Psoas muscle (tissue), 8 donors: Measurements from ENCODE around the gene MAST4. TPM values are rescaled to one million over a fixed set of nuclear protein-coding genes. Genes with fewer than 3 reads are reported as not detected.

ENCODE experiments used
- ATAC-seq, 4 donors: fragments of 200-7000 bp; cut with Tn5 transposase; one replicate each; pipeline ENCODE4 v1.9.1; 2020; ENCODE audit warnings: moderate library complexity in 3 of 4, mild to moderate bottlenecking in 2 of 4
- DNase-seq, 2 donors: peaks; one replicate each; pipeline ENCODE4 v3.0.0-alpha.2; 2020
- H3K27ac ChIP-seq: fragments of 200-600 bp; one replicate; pipeline ENCODE4 v1.8.0; 2022
- H3K27me3 ChIP-seq, 3 donors: fragments of 200-600 bp in 1 of 3; one replicate each; pipeline versions ENCODE4 v1.6.1 to v1.8.0; 2013 to 2022; ENCODE audit warnings: low read length in 2 of 3, mild to moderate bottlenecking in 2 of 3, moderate library complexity in 1 of 3; ENCODE audit not compliant: insufficient read depth in 3 of 3
- H3K36me3 ChIP-seq, 2 donors: fragments of 200-600 bp in 1 of 2; one replicate each; pipeline versions ENCODE4 v1.6.1 to v1.8.0; 2013 to 2022; ENCODE audit warnings: low read depth in 1 of 2, mild to moderate bottlenecking in 1 of 2, moderate library complexity in 1 of 2; ENCODE audit not compliant: insufficient read depth in 1 of 2
- H3K4me1 ChIP-seq: fragments of 200-600 bp; one replicate; pipeline ENCODE4 v1.8.0; 2022
- H3K4me3 ChIP-seq: fragments of 200-600 bp; one replicate; pipeline ENCODE4 v1.8.0; 2022; ENCODE audit warnings: mild to moderate bottlenecking
- H3K9me3 ChIP-seq: fragments of 200-600 bp; one replicate; pipeline ENCODE4 v1.8.0; 2022
- CTCF ChIP-seq: fragments of 200-600 bp; IDR thresholded peaks from one replicate; pipeline ENCODE4 v1.8.0; 2022; ENCODE audit warnings: antibody characterized with exemption
- WGBS, 3 donors: extraction: QIAGEN DNeasy Blood & Tissue Kit; methylation state at CpG; one replicate each; pipeline versions ENCODE4 v1.1.6 to v1.1.7; 2013; 5-methylcytosine and 5-hydroxymethylcytosine counted together
- intact Hi-C, 2 donors: fragments of 100-400 bp; cut with DNase I; formaldehyde crosslinking; loops; one replicate each; pipeline versions ENCODE4 v1.11.0 to v1.14.2; 2022
- polyA plus RNA-seq, 3 donors: library from polyadenylated mRNA; stranded (reverse); fragments of 200-250 nt; gene quantifications; one replicate each; pipeline ENCODE4 v1.2.3, GENCODE V29; 2013
- total RNA-seq, 4 donors: library from RNA; stranded (reverse); fragmentation: NEBNext Ultra II Directional in 2 of 4; extraction: Animal tissue kit (Norgen Biotek cat#: 25700) in 2 of 4; gene quantifications; one replicate each; pipeline versions ENCODE4 v1.2.1 to v1.2.4, GENCODE V29; 2021 to 2023
- donor health status: healthy with polysubstance abuse.
- donor health status: DM: no; HTN: no; CAD: no; lungs with moderate emphysema.
- donor health status: Bipolar disorder and iron deficiency.
- donor health status: healthy.
- donor health status: DM: yes; HTN: yes; CAD: no.
- donor health status: DM: no; HTN: no; CAD: no.
- donor health status: DM: no; HTN: no; CAD: no.
- donor health status: DM: yes; HTN: yes; CAD: no.

Gene MAST4
- total and polyA plus RNA-seq, 7 donors: 3.2 to 123 (median 12.1) TPM

GRCh38 chr5:66979738-66980137 lies 383.5 kb downstream of the MAST4 start:
- no peak overlapping the region for H3K4me3 ChIP-seq
- intact Hi-C loops: no loop called here
- H3K27ac ChIP-seq: no peak overlapping the region
- 35 to 56% (median 42%) methylated on average over 3 of the region's 3 CpGs for WGBS, 3 donors
- no peaks in the 10 kb centered on the region for H3K27me3 ChIP-seq
- no peaks in the 10 kb centered on the region for H3K4me1 ChIP-seq
- no peaks in the 10 kb centered on the region for H3K36me3 ChIP-seq
- ATAC-seq: no peak
- TF ChIP-seq CTCF: no peak
- DNase-seq: no peak
- H3K9me3 ChIP-seq: no peaks in the 10 kb centered on the region

- no peak overlapping the region for H3K4me3 ChIP-seq
- no peak overlapping the region for H3K27ac ChIP-seq
- intact Hi-C loops: no loop called here
- no peaks in the 10 kb centered on the region for H3K27me3 ChIP-seq
- ATAC-seq (no peak), DNase-seq (no peak)
- H3K36me3 ChIP-seq: no peaks in the 10 kb centered on the region
- 38 to 72% (median 52%) methylated on average over 5 of the region's 5 CpGs for WGBS, 3 donors
- no peaks in the 10 kb centered on the region for H3K4me1 ChIP-seq
- no peak for TF ChIP-seq CTCF
- no peaks in the 10 kb centered on the region for H3K9me3 ChIP-seq
These were observed 385.3 kb downstream of the MAST4 start for GRCh38 chr5:66981266-66982055.

- Histone ChIP-seq H3K27ac (no peak overlapping the region), H3K9me3 (no peaks in the 10 kb centered on the region), H3K4me3 (no peak overlapping the region), H3K4me1 (no peaks in the 10 kb centered on the region), H3K36me3 (no peaks in the 10 kb centered on the region), H3K27me3 (no peaks in the 10 kb centered on the region)
- TF ChIP-seq CTCF: no peak
- DNase-seq (no peak), ATAC-seq (no peak)
- WGBS, 3 donors: 61 to 63% (median 62%) methylated on average over 4 of the region's 4 CpGs
- intact Hi-C loops: no loop called here
These were observed 385.8 kb downstream of the MAST4 start for GRCh38 chr5:66982056-66982387.

- ATAC-seq (no peak), DNase-seq (no peak)
- WGBS, 3 donors: 85 to 87% (median 85%) methylated on average over 5 of the region's 5 CpGs
- Histone ChIP-seq H3K4me1 (no peaks in the 10 kb centered on the region), H3K27me3 (no peaks in the 10 kb centered on the region), H3K9me3 (no peaks in the 10 kb centered on the region), H3K27ac (no peak overlapping the region), H3K36me3 (no peaks in the 10 kb centered on the region), H3K4me3 (no peak overlapping the region)
- intact Hi-C loops: no loop called here
- TF ChIP-seq CTCF: no peak
These were observed 386.3 kb downstream of the MAST4 start for GRCh38 chr5:66982470-66982869.

- TF ChIP-seq CTCF: no peak
- H3K27me3 ChIP-seq: no peaks in the 10 kb centered on the region
- no peaks in the 10 kb centered on the region for H3K9me3 ChIP-seq
- H3K4me3 ChIP-seq: no peak overlapping the region
- ATAC-seq (no peak), DNase-seq (no peak)
- 72 to 79% (median 75%) methylated on average over 3 of the region's 3 CpGs for WGBS, 3 donors
- intact Hi-C loops: loop anchor here in 1 of 2 donors (5.0 kb wide), 1 partner anchor 222 kb away; no protein-coding TSS in a partner anchor
- H3K36me3 ChIP-seq: no peaks in the 10 kb centered on the region
- H3K4me1 ChIP-seq: no peaks in the 10 kb centered on the region
- H3K27ac ChIP-seq: no peak overlapping the region
These were observed 389.2 kb downstream of the MAST4 start for GRCh38 chr5:66985417-66985816.
